ENCODE measurements around the gene LTB4R2.
"Not testable (repeated sequence)": the region's sequence is repeated elsewhere in the genome, so short reads cannot be mapped to it uniquely, and the experiment has no call there.

The LTB4R2 gene

GRCh38 chr14:24317141-24317928 is 7.4 kb downstream of the LTB4R2 start:
- Histone ChIP-seq H3K9ac (ENCODE audit: low read depth, low read length) (no peak overlapping the region), H3K27me3 (ENCODE audit: control insufficient read depth, insufficient read depth, low read length) (peaks cover 28% of the 10 kb centered on the region), H3K4me3 (ENCODE audit: low read depth, low read length) (no peak overlapping the region), H3K4me1 (ENCODE audit: control insufficient read depth, insufficient read depth, low read length) (no peaks in the 10 kb centered on the region), H3K36me3 (ENCODE audit: control insufficient read depth, insufficient read depth, low read length) (peaks cover 2% of the 10 kb centered on the region), H3K9me3 (ENCODE audit: control insufficient read depth, insufficient read depth, low read length) (no peaks in the 10 kb centered on the region)

- Histone ChIP-seq H3K4me3 (ENCODE audit: low read depth, low read length) (no peak overlapping the region), H3K9ac (ENCODE audit: low read depth, low read length) (no peak overlapping the region), H3K36me3 (ENCODE audit: control insufficient read depth, insufficient read depth, low read length) (peaks cover 2% of the 10 kb centered on the region), H3K4me1 (ENCODE audit: control insufficient read depth, insufficient read depth, low read length) (no peaks in the 10 kb centered on the region), H3K9me3 (ENCODE audit: control insufficient read depth, insufficient read depth, low read length) (no peaks in the 10 kb centered on the region), H3K27me3 (ENCODE audit: control insufficient read depth, insufficient read depth, low read length) (peaks cover 38% of the 10 kb centered on the region)
These were observed 11.5 kb downstream of the LTB4R2 start for GRCh38 chr14:24321212-24321975.

DNA sequence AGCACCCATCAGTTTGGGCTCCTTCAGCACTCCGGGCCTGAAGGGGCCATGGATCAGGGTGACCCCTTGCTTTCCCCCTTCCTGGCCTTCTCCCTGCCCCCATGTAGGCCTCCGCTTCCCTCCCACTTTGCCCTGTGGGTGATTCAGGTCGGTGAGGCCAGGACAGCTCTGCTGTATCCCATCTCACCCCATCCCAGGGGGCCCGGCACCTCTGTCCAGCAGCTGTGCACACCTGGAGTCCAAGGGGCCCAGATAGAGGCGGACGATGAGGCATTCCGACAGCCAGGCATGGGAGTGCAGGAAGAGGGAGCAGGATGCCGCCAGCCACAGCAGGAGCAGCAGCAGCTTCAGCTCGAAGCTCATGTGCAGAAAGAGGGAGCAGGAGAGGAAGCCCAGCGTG is 12.7 kb downstream of the LTB4R2 start:
- Histone ChIP-seq H3K27me3 (ENCODE audit: control insufficient read depth, insufficient read depth, low read length) (peaks cover 28% of the 10 kb centered on the region), H3K4me1 (ENCODE audit: control insufficient read depth, insufficient read depth, low read length) (no peaks in the 10 kb centered on the region), H3K9me3 (ENCODE audit: control insufficient read depth, insufficient read depth, low read length) (no peaks in the 10 kb centered on the region), H3K9ac (ENCODE audit: low read depth, low read length) (no peak overlapping the region), H3K36me3 (ENCODE audit: control insufficient read depth, insufficient read depth, low read length) (peaks cover 2% of the 10 kb centered on the region), H3K4me3 (ENCODE audit: low read depth, low read length) (no peak overlapping the region)

DNA sequence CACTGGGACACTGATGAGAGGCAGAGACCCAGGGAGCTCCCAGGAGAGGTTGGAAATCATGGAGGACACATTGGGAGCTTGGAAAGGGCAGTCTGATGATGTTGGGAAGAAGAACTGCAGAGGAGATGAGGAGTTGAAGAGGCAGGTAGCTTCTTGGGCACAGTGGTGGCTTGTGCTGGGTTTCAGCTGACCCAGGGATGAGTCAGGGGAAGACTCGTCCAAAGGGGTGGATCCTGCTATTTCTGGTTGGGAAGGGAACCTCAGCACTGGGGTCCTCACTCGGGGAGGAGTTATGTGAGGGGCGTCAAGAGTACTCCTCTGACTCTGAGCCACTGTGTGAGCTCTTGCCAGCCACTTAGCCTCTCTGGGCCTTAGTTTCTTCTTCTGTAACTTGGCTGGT is 13.4 kb downstream of the LTB4R2 start:
- Histone ChIP-seq H3K4me1 (ENCODE audit: control insufficient read depth, insufficient read depth, low read length) (no peaks in the 10 kb centered on the region), H3K27me3 (ENCODE audit: control insufficient read depth, insufficient read depth, low read length) (peaks cover 22% of the 10 kb centered on the region), H3K9me3 (ENCODE audit: control insufficient read depth, insufficient read depth, low read length) (no peaks in the 10 kb centered on the region), H3K4me3 (ENCODE audit: low read depth, low read length) (no peak overlapping the region), H3K9ac (ENCODE audit: low read depth, low read length) (no peak overlapping the region), H3K36me3 (ENCODE audit: control insufficient read depth, insufficient read depth, low read length) (no peaks in the 10 kb centered on the region)

GRCh38 chr14:24324024-24324423 is 14.1 kb downstream of the LTB4R2 start:
- Histone ChIP-seq H3K4me1 (ENCODE audit: control insufficient read depth, insufficient read depth, low read length) (no peaks in the 10 kb centered on the region), H3K9ac (ENCODE audit: low read depth, low read length) (no peak overlapping the region), H3K9me3 (ENCODE audit: control insufficient read depth, insufficient read depth, low read length) (no peaks in the 10 kb centered on the region), H3K4me3 (ENCODE audit: low read depth, low read length) (no peak overlapping the region), H3K36me3 (ENCODE audit: control insufficient read depth, insufficient read depth, low read length) (no peaks in the 10 kb centered on the region), H3K27me3 (ENCODE audit: control insufficient read depth, insufficient read depth, low read length) (peaks cover 20% of the 10 kb centered on the region)

DNA sequence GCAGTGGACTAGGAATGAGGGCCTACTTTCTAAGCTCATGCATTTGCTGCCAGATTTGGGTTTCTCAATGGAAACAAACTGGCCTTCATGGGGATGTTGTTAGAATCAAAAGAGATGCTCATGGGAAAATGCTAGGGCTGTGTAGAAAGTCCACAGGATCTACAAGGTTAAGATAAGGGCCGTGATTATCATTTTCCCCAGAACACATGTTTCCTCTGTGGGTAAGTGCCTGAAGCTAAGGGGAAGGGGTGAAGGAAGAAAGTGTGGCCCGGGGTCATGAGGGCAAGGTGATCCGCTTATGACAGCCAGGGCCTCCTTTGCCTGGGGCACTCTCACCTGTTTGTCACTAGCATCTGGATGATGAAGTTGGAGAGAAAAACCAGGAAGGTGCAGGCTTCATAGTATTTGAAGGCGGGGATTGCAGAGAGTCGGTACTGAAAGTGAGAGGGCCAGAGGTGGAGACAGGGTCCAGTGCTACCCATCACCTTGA is 15.1 kb downstream of the LTB4R2 start:
- Histone ChIP-seq H3K4me1 (ENCODE audit: control insufficient read depth, insufficient read depth, low read length) (no peaks in the 10 kb centered on the region), H3K27me3 (ENCODE audit: control insufficient read depth, insufficient read depth, low read length) (peaks cover 22% of the 10 kb centered on the region), H3K36me3 (ENCODE audit: control insufficient read depth, insufficient read depth, low read length) (no peaks in the 10 kb centered on the region), H3K9ac (ENCODE audit: low read depth, low read length) (no peak overlapping the region), H3K9me3 (ENCODE audit: control insufficient read depth, insufficient read depth, low read length) (no peaks in the 10 kb centered on the region), H3K4me3 (ENCODE audit: low read depth, low read length) (no peak overlapping the region)

GRCh38 chr14:24325963-24326362 is 16.0 kb downstream of the LTB4R2 start:
- no peaks in the 10 kb centered on the region for H3K4me1 ChIP-seq (ENCODE audit: control insufficient read depth, insufficient read depth, low read length)
- no peaks in the 10 kb centered on the region for H3K9me3 ChIP-seq (ENCODE audit: control insufficient read depth, insufficient read depth, low read length)
- H3K36me3 ChIP-seq (ENCODE audit: control insufficient read depth, insufficient read depth, low read length), result no peaks in the 10 kb centered on the region
- no peak overlapping the region for H3K9ac ChIP-seq (ENCODE audit: low read depth, low read length)
- H3K27me3 ChIP-seq (ENCODE audit: control insufficient read depth, insufficient read depth, low read length), result peaks cover 31% of the 10 kb centered on the region
- H3K4me3 ChIP-seq (ENCODE audit: low read depth, low read length), result no peak overlapping the region

DNA sequence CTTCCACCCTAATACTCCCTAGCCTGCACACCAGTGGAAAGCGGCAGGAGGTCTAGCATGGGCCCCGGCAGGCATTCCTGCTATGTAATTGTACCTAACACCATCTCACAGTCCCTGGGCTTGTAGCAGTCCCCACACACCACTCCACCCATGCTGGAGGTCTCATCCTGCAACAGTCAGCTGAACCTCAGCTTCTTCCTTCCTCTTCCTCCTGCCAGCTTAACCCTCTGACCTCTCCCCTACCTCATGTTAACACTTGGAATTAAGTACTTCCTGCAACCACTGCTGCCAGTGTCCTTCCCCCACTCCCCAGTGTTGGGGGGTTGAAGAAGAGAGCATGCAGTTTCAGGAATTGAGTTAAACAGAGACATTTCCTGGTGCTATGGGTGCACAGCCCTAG is 17.4 kb downstream of the LTB4R2 start:
- no peaks in the 10 kb centered on the region for H3K9me3 ChIP-seq (ENCODE audit: control insufficient read depth, insufficient read depth, low read length)
- peaks cover 6% of the 10 kb centered on the region for H3K4me1 ChIP-seq (ENCODE audit: control insufficient read depth, insufficient read depth, low read length)
- H3K27me3 ChIP-seq (ENCODE audit: control insufficient read depth, insufficient read depth, low read length), result peaks cover 44% of the 10 kb centered on the region
- H3K36me3 ChIP-seq (ENCODE audit: control insufficient read depth, insufficient read depth, low read length), result no peaks in the 10 kb centered on the region
- no peak overlapping the region for H3K4me3 ChIP-seq (ENCODE audit: low read depth, low read length)
- H3K9ac ChIP-seq (ENCODE audit: low read depth, low read length), result no peak overlapping the region

DNA sequence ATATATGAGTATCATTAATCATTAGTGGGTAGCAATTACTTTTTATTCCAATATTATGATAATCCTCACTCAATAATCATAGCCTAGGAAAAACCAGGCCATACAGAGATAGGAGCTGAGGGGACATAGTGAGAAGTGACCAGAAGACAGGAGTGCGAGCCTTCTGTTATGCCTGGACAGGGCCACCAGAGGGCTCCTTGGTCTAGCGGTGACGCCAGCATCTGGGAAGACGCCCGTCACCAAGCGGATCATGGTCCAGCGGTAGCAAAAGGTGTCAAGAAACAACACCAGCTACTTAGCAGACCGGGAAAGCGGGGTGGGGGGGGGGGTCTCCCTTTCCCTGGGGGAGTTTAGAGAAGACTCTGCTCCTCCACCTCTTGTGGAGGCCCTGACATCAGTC is 18.0 kb downstream of the LTB4R2 start:
- H3K9ac ChIP-seq (ENCODE audit: low read depth, low read length); H3K4me1 ChIP-seq (ENCODE audit: control insufficient read depth, insufficient read depth, low read length): not testable (repeated sequence)
- peaks cover 49% of the 10 kb centered on the region for H3K27me3 ChIP-seq (ENCODE audit: control insufficient read depth, insufficient read depth, low read length)

DNA sequence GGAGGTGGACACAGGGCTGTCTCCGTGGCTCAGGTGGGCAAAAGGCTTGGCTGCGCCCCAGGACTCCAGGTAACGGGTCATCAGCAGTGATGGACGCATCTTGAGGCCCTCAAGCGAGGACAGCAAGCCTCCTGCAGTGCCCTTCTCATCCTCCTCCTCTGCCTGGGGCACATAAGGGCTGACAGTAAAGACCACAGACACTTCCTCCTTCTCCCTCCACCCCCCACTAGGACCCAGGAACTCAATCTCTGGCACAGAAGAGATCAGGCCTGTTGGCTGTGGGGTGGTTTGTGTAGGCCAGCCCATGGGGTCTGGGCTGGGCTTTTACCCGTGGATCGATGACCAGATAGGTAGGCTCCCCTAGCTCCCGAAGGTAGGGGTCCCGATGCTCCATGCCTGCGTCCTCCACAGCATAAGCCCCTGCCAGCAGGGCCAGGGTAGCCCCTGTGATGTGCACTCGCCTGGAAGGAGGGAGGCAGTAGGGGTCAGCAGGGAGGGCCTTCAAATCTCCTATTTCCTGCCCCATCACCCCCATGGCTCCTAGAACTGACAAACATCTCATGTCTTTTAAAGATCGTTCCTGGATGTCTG is 19.2 kb downstream of the LTB4R2 start:
- Histone ChIP-seq H3K27me3 (ENCODE audit: control insufficient read depth, insufficient read depth, low read length) (peaks cover 59% of the 10 kb centered on the region), H3K9me3 (ENCODE audit: control insufficient read depth, insufficient read depth, low read length) (no peaks in the 10 kb centered on the region), H3K4me3 (ENCODE audit: low read depth, low read length) (no peak overlapping the region), H3K9ac (ENCODE audit: low read depth, low read length) (no peak overlapping the region), H3K36me3 (ENCODE audit: control insufficient read depth, insufficient read depth, low read length) (no peaks in the 10 kb centered on the region), H3K4me1 (ENCODE audit: control insufficient read depth, insufficient read depth, low read length) (peaks cover 6% of the 10 kb centered on the region)

More for the DNA sequence above, 18.0 kb downstream of the LTB4R2 start:
- H3K36me3 ChIP-seq (ENCODE audit: control insufficient read depth, insufficient read depth, low read length); H3K4me3 ChIP-seq (ENCODE audit: low read depth, low read length); H3K9me3 ChIP-seq (ENCODE audit: control insufficient read depth, insufficient read depth, low read length): not testable (repeated sequence)

DNA sequence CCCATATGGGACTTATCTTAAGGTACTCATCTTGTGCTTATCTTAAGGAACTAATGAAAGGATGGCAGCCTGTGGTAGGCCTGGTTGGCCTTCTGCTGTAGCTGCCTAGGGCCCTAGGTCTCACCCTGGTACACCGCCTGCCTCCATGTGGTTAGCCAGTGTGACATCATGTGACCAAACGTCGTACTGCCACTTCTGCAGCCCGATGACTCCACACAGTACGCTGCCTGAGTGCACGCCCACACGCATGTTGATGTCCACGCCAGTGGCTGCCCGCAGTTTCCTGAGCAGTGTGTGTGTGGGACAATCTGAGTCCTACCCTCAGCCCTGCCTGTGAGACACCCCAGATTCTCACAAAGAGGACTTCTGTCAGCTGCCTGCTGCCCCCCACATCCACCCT is 19.8 kb downstream of the LTB4R2 start:
- H3K9ac ChIP-seq (ENCODE audit: low read depth, low read length), result no peak overlapping the region
- H3K27me3 ChIP-seq (ENCODE audit: control insufficient read depth, insufficient read depth, low read length), result peaks cover 64% of the 10 kb centered on the region
- H3K4me3 ChIP-seq (ENCODE audit: low read depth, low read length), result no peak overlapping the region
- no peaks in the 10 kb centered on the region for H3K36me3 ChIP-seq (ENCODE audit: control insufficient read depth, insufficient read depth, low read length)
- H3K9me3 ChIP-seq (ENCODE audit: control insufficient read depth, insufficient read depth, low read length), result no peaks in the 10 kb centered on the region
- peaks cover 6% of the 10 kb centered on the region for H3K4me1 ChIP-seq (ENCODE audit: control insufficient read depth, insufficient read depth, low read length)

All from iPS-15b (cell line).